Stimulated activated CD4-positive, alpha-beta T cell treated with anti-CD3 and anti-CD28 coated beads, Interleukin-1b, Interleukin-23, amount 100 ng/mL, for 4 hours (primary cell): ENCODE data around the gene GPHN.

Source experiments
- DNase-seq, 2 donors: peaks; one replicate each; pipeline ENCODE4 v3.0.0-alpha.2; 2020; ENCODE audit warnings: low read depth in 2 of 2

The GPHN gene

GRCh38 chr14:67141146-67141900 lies 633.4 kb downstream of the GPHN start:
- DNase-seq = no peak

- no peak for DNase-seq
Observed at GRCh38 chr14:67151082-67151666, 643.2 kb downstream of the GPHN start.

DNA sequence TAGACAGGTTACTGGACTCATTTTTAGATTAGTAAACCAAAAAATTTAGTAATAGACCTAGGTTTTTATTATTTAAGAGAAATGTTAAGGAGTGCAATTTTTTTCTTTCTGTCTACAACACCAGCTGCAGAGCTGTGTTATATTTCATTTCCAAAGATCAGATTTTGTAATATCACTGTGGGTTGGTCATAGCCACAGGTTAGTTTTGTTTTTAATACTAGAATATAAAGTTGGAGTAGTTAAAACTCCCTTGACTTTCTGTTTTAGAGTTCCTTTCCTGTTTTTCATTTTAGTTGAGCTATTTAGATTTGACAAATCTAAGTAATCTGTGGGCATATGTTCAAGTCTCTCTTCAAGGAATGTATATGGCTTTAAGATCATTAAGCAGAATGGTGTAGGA lies 650.6 kb downstream of the GPHN start:
- no peak for DNase-seq

DNA sequence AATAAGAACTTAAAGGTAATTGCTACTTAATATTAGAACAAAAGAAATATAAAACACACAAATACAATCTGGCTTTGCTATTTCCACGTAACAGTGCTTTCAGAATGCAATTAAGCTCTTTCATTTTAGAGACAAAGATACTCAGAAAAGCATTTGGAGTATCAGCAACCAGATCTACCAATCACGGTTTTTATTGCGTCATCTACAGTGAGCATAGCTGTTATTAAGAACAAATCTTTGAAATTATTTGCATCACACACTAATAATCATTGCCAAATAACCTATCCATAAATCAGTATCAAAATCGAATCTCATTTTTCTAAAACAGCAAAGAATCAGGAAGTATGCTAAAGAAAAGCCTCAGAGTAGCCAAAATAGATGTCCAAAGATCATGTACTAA lies 654.4 kb downstream of the GPHN start:
- no peak for DNase-seq

GRCh38 chr14:67166450-67166853 lies 658.5 kb downstream of the GPHN start:
- peak in 1 of 2 donors; percentile 16 for DNase-seq

DNA sequence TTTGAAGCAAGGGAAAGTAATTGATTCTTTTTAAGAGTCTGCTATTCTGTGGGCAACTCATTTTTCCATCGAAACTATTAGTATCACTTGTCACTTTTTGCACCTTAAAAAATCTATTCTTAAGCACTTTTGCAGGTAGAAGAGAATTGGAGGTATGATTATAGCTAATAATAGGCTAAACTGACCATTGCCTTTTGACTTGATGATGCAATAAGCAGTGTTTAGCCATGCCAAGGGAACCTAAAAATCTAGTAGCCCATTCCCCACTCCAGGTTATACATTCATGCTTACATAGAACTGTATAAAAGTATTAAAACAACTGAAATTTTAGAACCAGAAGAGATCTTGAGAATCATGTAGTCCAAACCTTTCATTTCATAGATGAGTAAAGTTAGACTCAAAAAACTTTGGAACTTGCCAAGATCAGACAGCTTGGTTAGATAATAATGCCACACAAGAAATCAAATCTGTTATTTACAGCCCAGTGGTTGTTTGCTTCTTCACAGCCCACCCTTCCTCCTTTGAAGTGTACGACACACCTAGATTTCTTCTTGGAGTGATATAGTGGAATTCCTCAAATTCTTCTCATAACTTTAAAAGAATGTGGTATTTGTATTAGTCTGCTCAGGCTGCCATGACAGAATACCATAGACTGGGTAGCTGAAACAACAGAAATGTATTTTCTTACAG lies 659.6 kb downstream of the GPHN start:
- DNase-seq = no peak

DNA sequence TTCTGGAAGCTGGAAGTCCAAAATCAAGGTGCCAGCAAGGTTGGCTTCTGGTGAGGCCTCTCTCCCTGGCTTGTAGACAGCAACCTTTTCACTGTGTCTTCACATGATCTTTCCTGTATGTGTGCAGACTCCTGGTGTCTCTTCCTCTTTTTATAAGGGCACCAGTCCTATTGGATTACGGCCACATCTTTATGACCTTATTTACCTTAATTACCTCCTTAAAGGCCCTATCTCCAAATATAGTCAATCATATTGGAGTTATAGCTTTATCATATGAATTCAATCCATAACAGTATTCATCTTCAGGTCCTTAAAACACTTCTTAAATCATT lies 660.1 kb downstream of the GPHN start:
- no peak for DNase-seq

DNA sequence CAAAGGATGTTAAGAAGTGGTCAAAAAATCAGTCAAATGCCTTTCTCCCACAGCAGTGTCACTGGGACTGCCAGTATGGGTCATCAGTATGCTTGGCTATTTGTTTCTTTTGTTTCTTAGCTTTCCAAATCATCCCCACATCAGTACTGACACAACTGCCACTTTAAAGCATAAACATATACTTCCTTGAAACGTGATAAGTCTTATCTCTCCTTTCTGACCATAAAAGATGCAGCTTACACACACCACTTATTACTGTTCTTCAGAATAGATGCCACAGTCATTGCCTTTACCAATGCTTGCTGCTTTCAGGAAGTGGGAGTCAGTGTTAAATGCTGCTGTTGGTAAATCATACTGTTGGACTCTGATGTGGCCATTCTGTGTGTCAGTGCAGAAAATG lies 662.7 kb downstream of the GPHN start:
- DNase-seq = no peak

DNA sequence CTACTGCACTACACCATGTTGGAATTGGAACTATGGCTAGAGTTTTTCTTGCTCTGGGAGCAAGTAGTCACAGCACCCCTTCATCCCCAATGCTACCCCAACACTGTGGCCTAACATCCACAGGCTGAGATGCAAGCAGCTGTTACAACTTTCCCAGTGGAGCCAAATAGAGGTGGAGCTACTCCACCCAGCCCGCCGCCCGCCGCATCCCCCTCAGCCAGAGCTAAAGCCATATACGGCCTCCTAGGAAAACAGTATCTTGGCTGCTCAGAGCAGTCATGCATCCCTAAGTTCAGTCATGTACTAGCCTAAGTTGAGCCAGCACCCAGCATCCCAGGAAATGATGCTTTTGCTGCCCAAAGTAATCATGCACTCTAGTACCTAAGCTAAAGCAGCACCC lies 664.1 kb downstream of the GPHN start:
- DNase-seq = no peak

DNA sequence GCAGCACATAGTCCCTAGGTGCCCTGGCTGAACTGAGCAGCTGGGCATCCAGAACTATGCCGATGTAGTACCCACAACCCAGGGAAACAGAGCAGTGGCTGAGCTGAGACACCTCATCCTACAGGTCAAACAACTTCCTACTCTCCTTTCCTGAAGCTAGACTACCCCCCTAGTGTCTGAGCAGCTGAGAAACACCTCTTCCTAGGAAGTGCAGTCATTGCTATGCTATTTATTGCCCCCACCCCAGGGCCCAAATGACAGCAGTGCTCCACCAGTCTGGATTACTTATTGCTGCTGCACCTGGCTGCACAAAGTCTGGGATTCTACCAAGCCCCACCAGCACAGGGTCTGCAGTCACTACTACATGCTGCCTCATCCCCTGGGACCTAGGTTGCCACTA lies 664.6 kb downstream of the GPHN start:
- DNase-seq = no peak

DNA sequence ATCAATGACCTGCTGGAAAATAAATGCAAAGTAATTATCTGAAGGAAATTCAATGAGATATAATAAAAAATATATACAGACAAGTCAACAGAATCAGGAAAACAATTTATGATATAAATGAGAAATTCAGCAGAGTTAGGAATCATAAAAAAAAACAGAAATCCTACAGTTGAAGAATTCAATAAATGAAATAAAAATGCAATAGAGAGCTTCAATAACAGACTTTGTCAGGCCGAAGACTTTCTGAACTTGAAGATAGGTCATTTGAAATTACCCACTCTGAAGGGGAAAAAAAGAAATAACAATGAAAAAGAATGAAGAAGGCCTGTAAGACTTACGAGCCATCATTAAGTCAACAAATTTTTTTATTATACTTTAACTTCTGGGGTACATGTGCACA lies 665.8 kb downstream of the GPHN start:
- DNase-seq = no peak

GRCh38 chr14:67186172-67186768 lies 678.3 kb downstream of the GPHN start:
- DNase-seq = no peak

- no peak for DNase-seq
Observed at GRCh38 chr14:67186789-67187584, 679.0 kb downstream of the GPHN start.

- DNase-seq = no peak
Observed at GRCh38 chr14:67187826-67188225, 679.9 kb downstream of the GPHN start.

GRCh38 chr14:67188326-67188725 lies 680.4 kb downstream of the GPHN start:
- no peak for DNase-seq

- DNase-seq = no peak
Observed at GRCh38 chr14:67191768-67192290, 683.9 kb downstream of the GPHN start.

- no peak for DNase-seq
Observed at GRCh38 chr14:67192366-67192765, 684.4 kb downstream of the GPHN start.

- no peak for DNase-seq
Observed at GRCh38 chr14:67195279-67195678, 687.3 kb downstream of the GPHN start.

DNA sequence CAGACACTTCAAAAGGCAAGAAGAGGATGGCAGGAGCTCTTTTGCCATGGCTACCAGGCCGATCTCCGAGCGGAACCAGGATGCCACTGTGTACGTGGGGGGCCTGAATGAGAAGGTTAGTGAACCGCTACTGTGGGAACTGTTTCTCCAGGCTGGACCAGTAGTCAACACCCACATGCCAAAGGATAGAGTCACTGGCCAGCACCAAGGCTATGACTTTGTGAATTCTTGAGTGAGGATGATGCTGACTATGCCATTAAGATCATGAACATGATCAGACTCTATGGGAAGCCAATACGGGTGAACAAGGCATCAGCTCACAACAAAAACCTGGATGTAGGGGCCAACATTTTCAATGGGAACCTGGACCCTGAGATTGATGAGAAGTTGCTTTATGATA lies 691.1 kb downstream of the GPHN start:
- no peak for DNase-seq

DNA sequence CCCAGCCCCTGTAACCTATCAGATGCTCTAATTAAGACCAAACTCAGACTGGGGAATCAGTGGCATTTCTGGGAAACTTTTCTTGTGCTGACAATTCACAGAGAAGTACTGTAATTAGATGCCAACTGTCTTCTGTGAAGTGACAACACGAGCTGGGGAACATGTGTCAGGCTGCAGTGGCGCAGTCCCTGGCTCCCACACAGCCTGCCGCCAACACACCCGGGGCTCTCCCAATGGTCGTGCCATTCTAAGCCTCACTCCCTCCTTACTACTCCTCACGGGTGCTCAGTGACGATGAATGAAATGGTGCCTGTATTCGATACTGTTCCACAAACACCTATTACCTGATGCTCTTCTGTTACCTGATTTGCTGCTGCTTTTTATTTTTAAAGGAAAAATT lies 699.9 kb downstream of the GPHN start:
- DNase-seq = no peak

DNA sequence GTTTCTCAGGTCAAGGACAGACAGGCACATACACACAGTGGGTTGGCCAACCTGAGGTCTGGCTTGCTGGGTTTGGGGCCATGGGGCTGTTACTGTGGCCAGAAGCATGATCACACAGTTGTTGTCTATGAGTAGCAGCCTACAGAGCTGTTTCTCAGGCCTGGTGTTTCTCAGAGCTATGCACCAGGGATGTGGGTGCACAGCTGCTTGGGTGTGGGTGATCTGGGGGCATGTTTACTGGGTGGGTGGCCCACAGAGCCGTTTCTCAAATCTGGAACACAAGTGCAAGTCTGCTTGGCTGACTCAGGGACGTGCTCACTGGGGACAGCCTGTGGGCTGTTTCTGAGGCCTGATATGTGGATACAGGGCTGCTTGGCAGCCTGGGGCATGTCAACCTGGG lies 710.2 kb downstream of the GPHN start:
- no peak for DNase-seq
